NCI-H2196 (cell line): ENCODE results near the gene GID8.
"Not testable (repeated sequence)": the region's sequence is repeated elsewhere in the genome, so short reads cannot be mapped to it uniquely, and the experiment has no call there.

ENCODE experiments used
- DNase-seq: peaks from one replicate; lab custom pipeline; 2025; ENCODE audit not compliant: unreplicated experiment; lab: John Stamatoyannopoulos, UW

Gene GID8

DNA sequence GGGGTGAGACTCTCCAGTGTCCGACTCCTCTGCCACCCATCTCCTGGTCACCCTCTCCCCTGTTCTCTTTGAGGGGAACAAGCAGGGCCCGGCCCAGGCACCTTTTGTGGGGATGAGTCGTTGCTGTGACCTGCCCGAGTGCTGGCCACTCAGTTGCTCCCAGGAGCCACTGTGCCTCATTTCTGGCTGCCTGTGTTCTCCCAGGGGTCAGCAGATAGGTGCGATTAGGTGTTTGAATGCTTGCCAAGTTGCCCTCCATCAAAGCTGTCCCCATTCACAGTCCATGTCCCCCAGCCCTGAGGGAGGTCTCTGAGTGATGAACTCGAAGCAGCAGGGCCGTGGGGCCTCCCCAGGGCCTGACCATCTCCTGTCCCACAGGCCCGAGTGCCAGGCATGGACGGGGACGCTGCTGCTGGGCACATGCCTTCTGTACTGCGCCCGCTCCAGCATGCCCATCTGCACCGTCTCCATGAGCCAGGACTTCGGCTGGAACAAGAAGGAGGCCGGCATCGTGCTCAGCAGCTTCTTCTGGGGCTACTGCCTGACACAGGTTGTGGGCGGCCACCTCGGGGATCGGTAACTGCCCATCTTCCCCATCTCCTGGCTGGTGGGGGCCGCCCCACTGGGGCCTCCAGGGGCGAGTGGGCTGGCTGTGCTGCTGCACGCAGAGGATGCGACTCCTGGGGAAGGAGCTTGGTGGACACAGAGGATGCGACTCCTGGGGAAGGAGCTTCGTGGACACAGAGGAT, 18.6 kb downstream of the GID8 start:
- DNase-seq, result no peak

GRCh38 chr20:62957136-62958117, 19.5 kb downstream of the GID8 start:
- no peak for DNase-seq

GRCh38 chr20:62958388-62959100, 20.6 kb downstream of the GID8 start:
- DNase-seq, result no peak

GRCh38 chr20:62959101-62959971, 21.4 kb downstream of the GID8 start:
- DNase-seq, result no peak

DNA sequence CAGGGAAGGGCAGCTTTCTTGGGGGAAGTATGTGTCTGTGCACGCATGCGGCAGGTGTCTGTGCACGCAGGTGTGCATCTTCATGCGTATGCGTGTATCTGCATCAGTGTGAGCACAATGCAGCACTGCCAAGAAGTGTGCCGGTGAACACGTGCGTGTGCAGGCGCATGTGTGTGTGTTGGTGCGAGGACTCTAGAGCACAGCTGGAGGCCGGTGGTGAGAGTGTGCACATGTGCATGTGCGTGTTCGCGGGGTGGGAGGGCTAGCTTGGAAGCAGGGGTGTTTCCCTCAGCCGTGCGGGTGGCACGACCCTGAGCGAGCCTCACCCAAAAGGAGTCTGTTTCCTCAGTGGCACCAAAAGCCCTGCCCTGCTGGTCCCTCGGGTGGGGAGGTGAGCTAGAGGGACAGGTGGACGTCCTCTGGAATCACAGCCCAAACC, 22.1 kb downstream of the GID8 start:
- DNase-seq, result no peak

DNA sequence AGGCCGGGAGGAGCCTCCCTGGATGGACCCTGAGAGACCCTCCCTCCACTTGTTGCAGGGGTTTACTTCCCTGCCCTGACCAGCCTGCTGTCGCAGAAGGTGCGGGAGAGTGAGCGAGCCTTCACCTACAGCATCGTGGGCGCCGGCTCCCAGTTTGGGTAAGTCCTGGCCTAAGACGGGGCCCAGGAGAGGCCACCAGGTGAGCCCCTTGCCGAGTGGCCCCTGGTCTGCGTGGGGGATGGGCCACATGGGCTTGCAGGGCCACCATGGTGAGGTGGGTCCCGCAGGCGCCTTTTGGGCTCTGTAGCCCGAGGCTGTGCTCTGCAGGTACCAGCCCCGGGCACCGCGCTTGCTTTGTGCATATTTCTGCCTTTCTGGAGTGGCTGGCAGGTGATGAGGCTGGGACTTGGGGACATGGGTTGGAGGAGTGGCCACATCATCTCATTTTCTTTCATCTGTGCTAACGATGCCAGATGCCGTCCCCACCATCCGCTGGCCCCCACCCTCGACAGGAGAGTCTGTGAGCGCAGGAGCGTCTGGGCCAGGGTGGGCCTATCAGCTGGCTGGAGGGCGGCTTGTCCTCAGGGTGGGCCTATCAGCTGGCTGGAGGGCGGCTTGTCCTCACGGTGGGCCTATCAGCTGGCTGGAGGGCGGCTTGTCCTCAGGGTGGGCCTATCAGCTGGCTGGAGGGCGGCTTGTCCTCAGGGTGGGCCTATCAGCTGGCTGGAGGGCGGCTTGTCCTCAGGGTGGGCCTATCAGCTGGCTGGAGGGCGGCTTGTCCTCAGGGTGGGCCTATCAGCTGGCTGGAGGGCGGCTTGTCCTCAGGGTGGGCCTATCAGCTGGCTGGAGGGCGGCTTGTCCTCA, 22.7 kb downstream of the GID8 start:
- DNase-seq, result not testable (repeated sequence)

- DNase-seq, result no peak
Observed at GRCh38 chr20:62961310-62961783, 23.4 kb downstream of the GID8 start.

- no peak for DNase-seq
Observed at GRCh38 chr20:62961799-62962198, 23.9 kb downstream of the GID8 start.

- no peak for DNase-seq
Observed at GRCh38 chr20:62962221-62962879, 24.4 kb downstream of the GID8 start.

- no peak for DNase-seq
Observed at GRCh38 chr20:62962891-62963613, 25.1 kb downstream of the GID8 start.

DNA sequence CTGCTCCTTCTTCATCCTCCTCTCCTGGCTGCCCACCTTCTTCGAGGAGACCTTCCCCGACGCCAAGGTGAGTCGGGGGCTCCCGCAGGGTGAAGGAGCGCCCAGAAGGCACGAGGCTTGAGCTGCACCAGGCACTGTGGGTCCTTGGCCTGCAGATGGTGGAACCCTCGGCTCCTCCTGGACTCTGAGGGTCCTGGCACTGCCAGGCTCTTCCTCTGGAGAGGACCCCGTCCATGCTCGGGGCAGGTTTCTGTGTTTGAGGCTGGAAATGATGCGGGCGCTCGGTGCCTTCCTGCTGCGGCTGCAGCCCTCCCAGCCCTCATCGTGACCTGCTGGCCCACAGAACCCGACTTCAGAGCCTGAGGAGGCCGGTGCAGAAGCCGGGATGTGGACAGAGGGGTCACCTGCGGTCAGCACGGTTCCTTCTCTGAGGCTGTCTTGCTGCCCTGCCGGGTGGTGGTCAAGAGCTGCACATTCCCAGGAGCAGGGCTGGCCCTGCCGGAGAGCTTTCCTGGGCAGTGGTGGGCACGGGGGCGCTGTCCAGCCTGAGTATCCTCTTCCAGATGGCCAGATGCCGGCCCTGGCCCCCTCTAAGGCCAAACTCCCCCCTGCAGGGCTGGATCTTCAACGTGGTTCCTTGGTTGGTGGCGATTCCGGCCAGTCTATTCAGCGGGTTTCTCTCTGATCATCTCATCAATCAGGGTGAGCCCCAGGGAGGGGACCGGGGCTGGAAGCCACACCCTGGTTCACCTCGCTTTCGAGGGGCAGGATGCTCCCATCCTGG, 25.9 kb downstream of the GID8 start:
- no peak for DNase-seq

DNA sequence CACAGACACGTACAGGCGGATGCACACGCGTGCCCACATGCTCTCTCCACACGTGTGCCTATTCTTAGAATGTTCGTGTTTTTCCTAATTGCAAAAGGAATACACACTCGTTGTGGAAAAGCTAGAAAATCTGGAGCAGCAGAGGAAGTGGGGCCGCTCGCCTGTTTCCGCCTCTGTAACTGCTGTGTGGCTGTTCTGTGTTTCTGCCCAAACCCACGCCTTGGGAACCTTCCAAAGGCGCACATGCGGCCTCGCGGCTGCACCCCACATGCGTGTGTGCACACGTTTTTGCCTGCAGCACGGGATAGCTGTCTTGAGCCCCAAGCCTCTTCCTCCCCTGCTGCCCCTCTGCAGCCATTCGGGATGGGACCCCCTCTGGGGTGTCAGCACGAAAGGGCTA, 26.8 kb downstream of the GID8 start:
- no peak for DNase-seq

- no peak for DNase-seq
Observed at GRCh38 chr20:62965363-62965771, 27.4 kb downstream of the GID8 start.

DNA sequence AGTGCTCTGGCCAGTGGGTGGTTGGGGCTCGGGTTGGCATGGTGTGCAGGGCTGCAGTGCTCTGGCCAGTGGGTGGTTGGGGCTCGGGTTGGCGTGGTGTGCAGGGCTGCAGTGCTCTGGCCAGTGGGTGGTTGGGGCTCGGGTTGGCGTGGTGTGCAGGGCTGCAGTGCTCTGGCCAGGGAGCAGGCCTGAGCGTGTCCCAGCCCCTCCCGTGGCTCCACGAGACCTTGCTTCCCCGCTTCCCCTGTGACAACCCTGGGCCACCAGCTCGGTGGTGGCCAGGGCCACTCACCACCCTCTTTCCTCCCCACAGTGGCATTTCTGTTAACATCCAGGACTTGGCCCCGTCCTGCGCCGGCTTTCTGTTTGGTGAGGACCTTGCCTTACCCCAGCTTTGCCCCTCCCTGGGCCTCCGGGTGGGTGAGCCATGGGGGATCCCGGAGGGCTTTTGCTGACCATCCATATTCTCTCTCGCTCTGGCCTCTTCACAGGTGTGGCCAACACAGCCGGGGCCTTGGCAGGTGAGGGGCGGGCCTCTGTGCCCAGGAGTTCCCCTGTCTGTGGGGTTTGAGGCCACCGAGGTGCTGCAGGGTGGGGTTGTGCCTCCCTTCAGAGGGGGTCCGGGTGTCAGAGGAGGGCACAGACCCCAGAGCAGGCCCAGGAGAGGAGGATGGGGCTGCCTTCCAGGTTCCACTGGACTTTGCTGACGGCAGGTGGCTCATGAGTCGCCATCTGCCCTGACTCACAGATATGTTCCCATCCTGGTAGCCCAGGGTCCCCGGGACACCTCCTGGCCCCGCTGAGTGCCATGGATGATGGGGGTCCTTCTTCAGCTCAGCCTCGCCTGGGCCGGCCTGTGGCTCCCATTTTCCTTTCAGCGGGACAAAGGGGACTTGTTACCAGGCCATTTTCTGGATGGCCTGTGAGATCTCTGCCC, 28.5 kb downstream of the GID8 start:
- DNase-seq, result no peak

DNA sequence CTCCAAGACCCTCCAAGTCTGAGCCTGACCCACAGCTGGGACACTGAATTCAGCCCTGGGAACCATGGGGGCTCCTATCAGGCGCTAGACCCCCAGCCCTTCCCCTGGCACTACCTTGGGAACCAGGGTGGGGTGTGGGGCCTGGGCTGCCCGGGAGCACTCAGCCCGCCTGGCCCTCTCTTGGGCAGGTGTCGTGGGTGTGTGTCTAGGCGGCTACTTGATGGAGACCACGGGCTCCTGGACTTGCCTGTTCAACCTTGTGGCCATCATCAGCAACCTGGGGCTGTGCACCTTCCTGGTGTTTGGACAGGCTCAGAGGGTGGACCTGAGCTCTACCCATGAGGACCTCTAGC, 29.2 kb downstream of the GID8 start:
- no peak for DNase-seq

GRCh38 chr20:62967628-62968351, 29.8 kb downstream of the GID8 start:
- DNase-seq, result no peak
